ENCODE results near the gene LRP6. TPM values are rescaled to one million over a fixed set of nuclear protein-coding genes. Genes with fewer than 3 reads are reported as not detected.
"Not testable (repeated sequence)": the region's sequence is repeated elsewhere in the genome, so short reads cannot be mapped to it uniquely, and the experiment has no call there.

LRP6 gene
- total RNA-seq, 1 experiment from 2014 or later, result 6.7 TPM

- H3K4me1 ChIP-seq (ENCODE audit: low read length); DNase-seq; H3K27me3 ChIP-seq (ENCODE audit: low read length); H2AFZ ChIP-seq (ENCODE audit: low read length); H3K36me3 ChIP-seq (ENCODE audit: insufficient read depth, low read length); H3K4me3 ChIP-seq (ENCODE audit: low read length); H3K9me2 ChIP-seq (replicated peaks; ENCODE audit: insufficient read depth, low read length); H3K79me2 ChIP-seq (ENCODE audit: low read length); H3K9ac ChIP-seq (ENCODE audit: low read length); H3K27ac ChIP-seq (ENCODE audit: low read length); H3K4me2 ChIP-seq (ENCODE audit: low read depth, low read length, poor library complexity, severe bottlenecking); H3K9me3 ChIP-seq (ENCODE audit: low read length): not testable (repeated sequence)
- H4K20me1 ChIP-seq (ENCODE audit: insufficient read depth, low read depth, low read length), result peaks cover 29% of the 10 kb centered on the region
Measured at GRCh38 chr12:12256291-12256757, 10.5 kb downstream of the LRP6 start.

GRCh38 chr12:12254553-12254952 is 12.3 kb downstream of the LRP6 start:
- Histone ChIP-seq H4K20me1 (ENCODE audit: insufficient read depth, low read depth, low read length) (peaks cover 29% of the 10 kb centered on the region), H3K4me1 (ENCODE audit: low read length) (no peaks in the 10 kb centered on the region), H3K79me2 (ENCODE audit: low read length) (no peaks in the 10 kb centered on the region), H3K9me3 (ENCODE audit: low read length) (no peaks in the 10 kb centered on the region), H3K27ac (ENCODE audit: low read length) (no peak overlapping the region), H3K36me3 (ENCODE audit: insufficient read depth, low read length) (no peaks in the 10 kb centered on the region), H3K4me2 (ENCODE audit: low read depth, low read length, poor library complexity, severe bottlenecking) (no peak overlapping the region), H3K27me3 (ENCODE audit: low read length) (no peaks in the 10 kb centered on the region), H3K9me2 (replicated peaks; ENCODE audit: insufficient read depth, low read length) (no peaks in the 10 kb centered on the region), H2AFZ (ENCODE audit: low read length) (no peak overlapping the region), H3K4me3 (ENCODE audit: low read length) (no peak overlapping the region), H3K9ac (ENCODE audit: low read length) (no peak overlapping the region)
- DNase-seq, result no peak

DNA sequence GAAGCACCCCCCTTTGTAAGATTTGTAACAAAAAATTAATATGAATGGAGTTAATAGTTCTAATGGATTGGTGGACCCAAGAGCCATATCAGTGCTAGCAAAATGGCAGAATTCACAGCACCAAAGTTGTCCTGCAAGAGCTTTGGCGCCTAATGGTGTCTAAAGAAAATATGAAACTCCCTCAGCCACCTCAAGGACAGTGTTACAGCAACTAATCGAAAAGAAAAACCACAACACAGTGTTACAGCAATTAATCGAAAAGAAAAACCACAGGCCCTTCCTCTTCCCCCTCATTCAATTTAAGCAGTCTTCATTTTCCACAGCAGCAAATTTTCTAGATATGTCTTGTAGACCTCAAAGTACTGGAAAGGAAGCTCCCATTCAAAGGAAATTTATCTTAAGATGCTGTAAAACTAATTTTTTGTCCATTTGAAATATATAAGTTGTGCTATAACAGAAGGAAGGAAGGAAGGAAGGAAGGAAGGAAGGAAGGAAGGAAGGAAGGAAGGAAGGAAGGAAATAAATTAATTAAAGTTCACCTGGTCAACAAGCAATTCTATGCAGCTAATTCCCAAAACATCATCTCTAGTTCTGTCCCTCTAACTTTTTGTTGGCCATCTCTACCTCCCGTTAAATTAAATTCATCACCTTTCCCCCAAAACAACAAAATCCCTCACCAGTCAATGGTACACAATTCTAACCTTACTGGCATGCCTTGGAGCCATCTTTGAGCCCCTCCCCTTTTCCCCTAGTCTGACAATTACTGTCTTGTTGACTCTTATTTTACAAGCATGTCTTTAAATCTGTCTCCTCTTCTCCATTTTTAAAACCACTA is 17.4 kb downstream of the LRP6 start:
- Histone ChIP-seq H3K9me3 (ENCODE audit: low read length) (no peaks in the 10 kb centered on the region), H4K20me1 (ENCODE audit: insufficient read depth, low read depth, low read length) (peaks cover 31% of the 10 kb centered on the region), H3K4me2 (ENCODE audit: low read depth, low read length, poor library complexity, severe bottlenecking) (no peak overlapping the region), H3K4me3 (ENCODE audit: low read length) (no peak overlapping the region), H2AFZ (ENCODE audit: low read length) (no peak overlapping the region), H3K27ac (ENCODE audit: low read length) (no peak overlapping the region), H3K79me2 (ENCODE audit: low read length) (no peaks in the 10 kb centered on the region), H3K9ac (ENCODE audit: low read length) (no peak overlapping the region), H3K27me3 (ENCODE audit: low read length) (no peaks in the 10 kb centered on the region), H3K4me1 (ENCODE audit: low read length) (no peaks in the 10 kb centered on the region), H3K36me3 (ENCODE audit: insufficient read depth, low read length) (no peaks in the 10 kb centered on the region), H3K9me2 (replicated peaks; ENCODE audit: insufficient read depth, low read length) (no peaks in the 10 kb centered on the region)
- no peak for DNase-seq

DNA sequence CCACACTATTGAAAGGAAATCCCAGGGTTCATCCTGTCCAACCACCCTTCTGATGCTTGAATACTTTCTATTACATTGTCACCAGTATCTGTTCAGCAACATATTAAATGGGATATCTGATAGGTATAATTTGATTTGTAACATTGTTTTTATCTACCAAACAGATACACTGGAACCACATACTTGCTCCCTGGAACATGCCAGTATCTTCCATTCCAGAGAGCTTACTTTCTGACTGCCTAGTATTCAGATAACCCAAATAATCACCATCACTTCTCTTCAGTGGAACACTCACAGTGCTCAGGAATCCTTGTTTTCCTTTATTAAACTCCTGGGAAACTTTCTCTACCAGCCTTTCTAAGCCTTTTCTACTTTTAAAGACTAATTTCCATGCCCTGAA is 19.3 kb downstream of the LRP6 start:
- Histone ChIP-seq H3K9me2 (replicated peaks; ENCODE audit: insufficient read depth, low read length) (no peaks in the 10 kb centered on the region), H3K9me3 (ENCODE audit: low read length) (no peaks in the 10 kb centered on the region), H3K27me3 (ENCODE audit: low read length) (no peaks in the 10 kb centered on the region), H3K9ac (ENCODE audit: low read length) (no peak overlapping the region), H3K27ac (ENCODE audit: low read length) (no peak overlapping the region), H3K4me1 (ENCODE audit: low read length) (peaks cover 4% of the 10 kb centered on the region; the same call in 1 of the 2 replicates), H2AFZ (ENCODE audit: low read length) (no peak overlapping the region), H3K4me2 (ENCODE audit: low read depth, low read length, poor library complexity, severe bottlenecking) (no peak overlapping the region), H3K79me2 (ENCODE audit: low read length) (no peaks in the 10 kb centered on the region), H4K20me1 (ENCODE audit: insufficient read depth, low read depth, low read length) (peaks cover 26% of the 10 kb centered on the region; the same call in 1 of the 2 replicates), H3K4me3 (ENCODE audit: low read length) (no peak overlapping the region), H3K36me3 (ENCODE audit: insufficient read depth, low read length) (no peaks in the 10 kb centered on the region)
- no peak for DNase-seq

DNA sequence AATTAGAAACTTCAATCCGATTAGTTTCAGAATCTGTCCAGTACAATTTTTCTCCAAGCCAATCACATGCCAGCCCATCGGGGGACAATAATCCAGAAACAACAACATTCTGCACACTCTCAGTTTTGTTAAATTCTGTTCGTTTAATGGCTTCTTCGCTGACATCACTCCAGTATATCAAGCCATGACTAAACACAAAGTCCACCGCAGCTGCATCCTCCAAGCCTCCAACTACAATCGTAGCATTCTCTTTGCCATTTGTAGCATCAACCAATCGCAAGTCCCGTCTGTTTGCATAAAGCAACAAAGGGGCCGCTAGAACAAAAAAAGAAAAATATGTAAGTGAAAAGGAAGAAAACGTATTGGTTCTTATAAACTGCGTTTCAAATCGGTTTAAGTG is 22.5 kb downstream of the LRP6 start:
- peaks cover 5% of the 10 kb centered on the region; the same call in 1 of the 2 replicates for H3K4me1 ChIP-seq (ENCODE audit: low read length)
- H3K79me2 ChIP-seq (ENCODE audit: low read length), result no peaks in the 10 kb centered on the region
- no peaks in the 10 kb centered on the region for H3K27me3 ChIP-seq (ENCODE audit: low read length)
- H3K9ac ChIP-seq (ENCODE audit: low read length), result no peak overlapping the region
- no peak overlapping the region for H2AFZ ChIP-seq (ENCODE audit: low read length)
- H3K9me2 ChIP-seq (replicated peaks; ENCODE audit: insufficient read depth, low read length), result no peaks in the 10 kb centered on the region
- no peak overlapping the region for H3K4me2 ChIP-seq (ENCODE audit: low read depth, low read length, poor library complexity, severe bottlenecking)
- H3K4me3 ChIP-seq (ENCODE audit: low read length), result no peak overlapping the region
- peaks cover 29% of the 10 kb centered on the region for H4K20me1 ChIP-seq (ENCODE audit: insufficient read depth, low read depth, low read length)
- DNase-seq, result no peak
- no peak overlapping the region for H3K27ac ChIP-seq (ENCODE audit: low read length)
- no peaks in the 10 kb centered on the region for H3K36me3 ChIP-seq (ENCODE audit: insufficient read depth, low read length)
- no peaks in the 10 kb centered on the region for H3K9me3 ChIP-seq (ENCODE audit: low read length)

GRCh38 chr12:12240662-12241340 is 26.0 kb downstream of the LRP6 start:
- H3K9ac ChIP-seq (ENCODE audit: low read length), result no peak overlapping the region
- H3K27ac ChIP-seq (ENCODE audit: low read length), result no peak overlapping the region
- no peaks in the 10 kb centered on the region for H3K79me2 ChIP-seq (ENCODE audit: low read length)
- no peaks in the 10 kb centered on the region for H3K36me3 ChIP-seq (ENCODE audit: insufficient read depth, low read length)
- H3K4me1 ChIP-seq (ENCODE audit: low read length), result peaks cover 5% of the 10 kb centered on the region; the same call in 1 of the 2 replicates
- H3K27me3 ChIP-seq (ENCODE audit: low read length), result no peaks in the 10 kb centered on the region
- DNase-seq, result no peak
- H3K4me3 ChIP-seq (ENCODE audit: low read length), result no peak overlapping the region
- H3K9me3 ChIP-seq (ENCODE audit: low read length), result no peaks in the 10 kb centered on the region
- H2AFZ ChIP-seq (ENCODE audit: low read length), result no peak overlapping the region
- no peaks in the 10 kb centered on the region for H3K9me2 ChIP-seq (replicated peaks; ENCODE audit: insufficient read depth, low read length)
- H4K20me1 ChIP-seq (ENCODE audit: insufficient read depth, low read depth, low read length), result peaks cover 35% of the 10 kb centered on the region
- H3K4me2 ChIP-seq (ENCODE audit: low read depth, low read length, poor library complexity, severe bottlenecking), result no peak overlapping the region

DNA sequence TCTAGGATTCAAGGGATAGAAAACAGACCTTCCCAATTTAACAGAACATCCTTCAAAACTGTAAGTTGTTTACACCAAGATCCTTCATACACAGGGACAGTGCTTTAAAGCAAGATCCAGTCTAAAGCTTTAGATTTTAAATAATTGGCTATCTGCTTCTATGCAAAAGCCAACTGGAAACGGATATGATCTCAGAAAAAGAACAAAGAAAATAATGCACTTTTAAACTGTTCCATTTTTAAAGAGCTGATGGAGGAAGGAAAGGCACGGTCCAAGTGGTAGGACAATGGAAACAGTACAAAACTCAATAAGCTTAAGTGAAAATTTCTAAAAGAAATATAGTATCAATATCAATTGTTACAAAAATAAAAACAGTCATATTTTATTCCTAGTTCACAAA is 27.7 kb downstream of the LRP6 start:
- H3K36me3 ChIP-seq (ENCODE audit: insufficient read depth, low read length), result no peaks in the 10 kb centered on the region
- no peaks in the 10 kb centered on the region for H3K9me2 ChIP-seq (replicated peaks; ENCODE audit: insufficient read depth, low read length)
- no peak overlapping the region for H3K27ac ChIP-seq (ENCODE audit: low read length)
- peaks cover 28% of the 10 kb centered on the region for H4K20me1 ChIP-seq (ENCODE audit: insufficient read depth, low read depth, low read length)
- H3K9ac ChIP-seq (ENCODE audit: low read length), result no peak overlapping the region
- H3K4me1 ChIP-seq (ENCODE audit: low read length), result peaks cover 5% of the 10 kb centered on the region; the same call in 1 of the 2 replicates
- H3K27me3 ChIP-seq (ENCODE audit: low read length), result no peaks in the 10 kb centered on the region
- H3K79me2 ChIP-seq (ENCODE audit: low read length), result no peaks in the 10 kb centered on the region
- DNase-seq, result no peak
- no peak overlapping the region for H2AFZ ChIP-seq (ENCODE audit: low read length)
- H3K4me3 ChIP-seq (ENCODE audit: low read length), result no peak overlapping the region
- no peak overlapping the region for H3K4me2 ChIP-seq (ENCODE audit: low read depth, low read length, poor library complexity, severe bottlenecking)
- no peaks in the 10 kb centered on the region for H3K9me3 ChIP-seq (ENCODE audit: low read length)

GRCh38 chr12:12238605-12239004 is 28.2 kb downstream of the LRP6 start:
- DNase-seq, result no peak
- H3K27me3 ChIP-seq (ENCODE audit: low read length), result no peaks in the 10 kb centered on the region
- H3K9me2 ChIP-seq (replicated peaks; ENCODE audit: insufficient read depth, low read length), result no peaks in the 10 kb centered on the region
- no peaks in the 10 kb centered on the region for H3K36me3 ChIP-seq (ENCODE audit: insufficient read depth, low read length)
- H3K79me2 ChIP-seq (ENCODE audit: low read length), result no peaks in the 10 kb centered on the region
- H3K4me1 ChIP-seq (ENCODE audit: low read length), result peaks cover 5% of the 10 kb centered on the region; the same call in 1 of the 2 replicates
- no peak overlapping the region for H3K27ac ChIP-seq (ENCODE audit: low read length)
- H3K4me2 ChIP-seq (ENCODE audit: low read depth, low read length, poor library complexity, severe bottlenecking), result no peak overlapping the region
- peaks cover 29% of the 10 kb centered on the region for H4K20me1 ChIP-seq (ENCODE audit: insufficient read depth, low read depth, low read length)
- no peak overlapping the region for H3K9ac ChIP-seq (ENCODE audit: low read length)
- H3K4me3 ChIP-seq (ENCODE audit: low read length), result no peak overlapping the region
- H3K9me3 ChIP-seq (ENCODE audit: low read length), result no peaks in the 10 kb centered on the region
- no peak overlapping the region for H2AFZ ChIP-seq (ENCODE audit: low read length)

Measured in Karpas-422 (cell line).